Right forelimb (tissue), 1 donor: ENCODE data around the gene HCLS1.
"Not testable (repeated sequence)": the region's sequence is repeated elsewhere in the genome, so short reads cannot be mapped to it uniquely, and the experiment has no call there.

Experiments used
- DNase-seq: peaks from one replicate; pipeline ENCODE4 v3.0.0-alpha.2; 2018

Gene HCLS1

GRCh38 chr3:121660356-121661171, at the start of gene HCLS1:
Gene HCLS1 (minus strand): TSS chr3:121660903. CDS start chr3:121658347, 2,556 bp downstream.
- no peak for DNase-seq

- DNase-seq: no peak
These were observed 49.6 kb upstream of the HCLS1 start for GRCh38 chr3:121710347-121710746.

- DNase-seq: no peak
These were observed 47.0 kb upstream of the HCLS1 start for GRCh38 chr3:121707531-121708273.

GRCh38 chr3:121705541-121705940, 44.8 kb upstream of the HCLS1 start:
- no peak for DNase-seq

GRCh38 chr3:121703973-121704372, 43.3 kb upstream of the HCLS1 start:
- DNase-seq: no peak

GRCh38 chr3:121698901-121699300, 38.2 kb upstream of the HCLS1 start:
- no peak for DNase-seq

GRCh38 chr3:121698476-121698875, 37.8 kb upstream of the HCLS1 start:
- no peak for DNase-seq

- DNase-seq: no peak
These were observed 35.5 kb upstream of the HCLS1 start for GRCh38 chr3:121696186-121696585.

GRCh38 chr3:121692010-121692699, 31.5 kb upstream of the HCLS1 start:
- no peak for DNase-seq

GRCh38 chr3:121690777-121691405, 30.2 kb upstream of the HCLS1 start:
- DNase-seq: no peak

GRCh38 chr3:121688747-121689146, 28.0 kb upstream of the HCLS1 start:
- not testable (repeated sequence) for DNase-seq

GRCh38 chr3:121681792-121682191, 21.1 kb upstream of the HCLS1 start:
- no peak for DNase-seq

- no peak for DNase-seq
These were observed 16.4 kb upstream of the HCLS1 start for GRCh38 chr3:121677141-121677540.

GRCh38 chr3:121670676-121671075, 10.0 kb upstream of the HCLS1 start:
- no peak for DNase-seq

GRCh38 chr3:121667333-121667732, 6.6 kb upstream of the HCLS1 start:
- DNase-seq: no peak

GRCh38 chr3:121665488-121665887, 4.8 kb upstream of the HCLS1 start:
- DNase-seq: no peak

GRCh38 chr3:121663171-121663847, 2.6 kb upstream of the HCLS1 start:
- no peak for DNase-seq

- no peak for DNase-seq
These were observed 2.0 kb upstream of the HCLS1 start for GRCh38 chr3:121662742-121663141.

GRCh38 chr3:121661376-121661775, 673 bp upstream of the HCLS1 start:
- DNase-seq: no peak

- DNase-seq: no peak
These were observed 1.1 kb downstream of the HCLS1 start for GRCh38 chr3:121659586-121659985.

GRCh38 chr3:121658716-121659435, 1.8 kb downstream of the HCLS1 start:
- no peak for DNase-seq
